ENCODE data around the gene VCX. TPM values are rescaled to one million over a fixed set of nuclear protein-coding genes. Genes with fewer than 3 reads are reported as not detected.
"Not testable (repeated sequence)": the region's sequence is repeated elsewhere in the genome, so short reads cannot be mapped to it uniquely, and the experiment has no call there.

VCX gene
- not detected in 2 replicates for total RNA-seq

- not testable (repeated sequence) for H3K79me2 ChIP-seq (ENCODE audit: insufficient read depth, low read length); H3K4me1 ChIP-seq (ENCODE audit: insufficient read depth, low read length); DNase-seq (ENCODE audit: insufficient read length, low spot score, missing footprints); H3K4me2 ChIP-seq (ENCODE audit: insufficient read depth, low read length); H3K27ac ChIP-seq (ENCODE audit: low read depth, low read length); H3K36me3 ChIP-seq (ENCODE audit: insufficient read depth, low read length); H2AFZ ChIP-seq (ENCODE audit: low read length); H3K9me3 ChIP-seq (ENCODE audit: low read depth, low read length); H4K20me1 ChIP-seq (ENCODE audit: insufficient read depth, low read length); H3K4me3 ChIP-seq (ENCODE audit: insufficient read depth, low read length); H3K27me3 ChIP-seq (ENCODE audit: insufficient read depth, low read length)
Measured at GRCh38 chrX:7842871-7843270, at the start of gene VCX. Gene VCX, plus strand, starts transcription at chrX:7843171. Its CDS starts 33 bp downstream, at chrX:7843204.

- TF ChIP-seq CTCF (IDR thresholded peaks at IDR 0.05; ENCODE audit: extremely low read depth, low read depth, low read length) = no peak
- no peak overlapping the region for H3K27ac ChIP-seq (ENCODE audit: low read depth, low read length)
- no peaks in the 10 kb centered on the region for H4K20me1 ChIP-seq (ENCODE audit: insufficient read depth, low read length)
- no peak overlapping the region for H3K4me2 ChIP-seq (ENCODE audit: insufficient read depth, low read length)
- H3K79me2 ChIP-seq (ENCODE audit: insufficient read depth, low read length) = no peaks in the 10 kb centered on the region
- H3K4me3 ChIP-seq (ENCODE audit: insufficient read depth, low read length) = no peak overlapping the region
- H3K4me1 ChIP-seq (ENCODE audit: insufficient read depth, low read length) = no peaks in the 10 kb centered on the region
- no peaks in the 10 kb centered on the region for H3K27me3 ChIP-seq (ENCODE audit: insufficient read depth, low read length)
- no peaks in the 10 kb centered on the region for H3K9me3 ChIP-seq (ENCODE audit: low read depth, low read length)
- DNase-seq (ENCODE audit: insufficient read length, low spot score, missing footprints) = no peak
- H3K36me3 ChIP-seq (ENCODE audit: insufficient read depth, low read length) = no peaks in the 10 kb centered on the region
- H2AFZ ChIP-seq (ENCODE audit: low read length) = no peak overlapping the region
Measured at GRCh38 chrX:7798327-7798726, 44.6 kb upstream of the VCX start.

GRCh38 chrX:7801711-7802110 is 41.3 kb upstream of the VCX start:
- H3K27ac ChIP-seq (ENCODE audit: low read depth, low read length) = no peak overlapping the region
- H3K27me3 ChIP-seq (ENCODE audit: insufficient read depth, low read length) = no peaks in the 10 kb centered on the region
- DNase-seq (ENCODE audit: insufficient read length, low spot score, missing footprints) = peak; percentile 32
- no peak overlapping the region for H2AFZ ChIP-seq (ENCODE audit: low read length)
- H4K20me1 ChIP-seq (ENCODE audit: insufficient read depth, low read length) = no peaks in the 10 kb centered on the region
- TF ChIP-seq CTCF (IDR thresholded peaks at IDR 0.05; ENCODE audit: extremely low read depth, low read depth, low read length) = no peak
- no peak overlapping the region for H3K4me2 ChIP-seq (ENCODE audit: insufficient read depth, low read length)
- no peaks in the 10 kb centered on the region for H3K9me3 ChIP-seq (ENCODE audit: low read depth, low read length)
- no peaks in the 10 kb centered on the region for H3K36me3 ChIP-seq (ENCODE audit: insufficient read depth, low read length)
- H3K4me3 ChIP-seq (ENCODE audit: insufficient read depth, low read length) = no peak overlapping the region
- H3K79me2 ChIP-seq (ENCODE audit: insufficient read depth, low read length) = no peaks in the 10 kb centered on the region
- no peaks in the 10 kb centered on the region for H3K4me1 ChIP-seq (ENCODE audit: insufficient read depth, low read length)

GRCh38 chrX:7815166-7815805 is 27.7 kb upstream of the VCX start:
- Histone ChIP-seq H3K4me3 (ENCODE audit: insufficient read depth, low read length) (no peak overlapping the region), H3K9me3 (ENCODE audit: low read depth, low read length) (no peaks in the 10 kb centered on the region), H3K27me3 (ENCODE audit: insufficient read depth, low read length) (no peaks in the 10 kb centered on the region), H4K20me1 (ENCODE audit: insufficient read depth, low read length) (no peaks in the 10 kb centered on the region), H3K4me2 (ENCODE audit: insufficient read depth, low read length) (no peak overlapping the region), H3K4me1 (ENCODE audit: insufficient read depth, low read length) (no peaks in the 10 kb centered on the region), H3K27ac (ENCODE audit: low read depth, low read length) (no peak overlapping the region), H2AFZ (ENCODE audit: low read length) (no peak overlapping the region), H3K36me3 (ENCODE audit: insufficient read depth, low read length) (no peaks in the 10 kb centered on the region), H3K79me2 (ENCODE audit: insufficient read depth, low read length) (no peaks in the 10 kb centered on the region)
- no peak for DNase-seq (ENCODE audit: insufficient read length, low spot score, missing footprints)
- no peak for TF ChIP-seq CTCF (IDR thresholded peaks at IDR 0.05; ENCODE audit: extremely low read depth, low read depth, low read length)
